SKM-1 (cell line): ENCODE measurements around the gene KRTAP2-4.
"Not testable (repeated sequence)": the region's sequence is repeated elsewhere in the genome, so short reads cannot be mapped to it uniquely, and the experiment has no call there.

Experiments used
- DNase-seq: peaks from one replicate; lab custom pipeline; 2025; ENCODE audit not compliant: unreplicated experiment; lab: John Stamatoyannopoulos, UW

Gene KRTAP2-4, protein sequence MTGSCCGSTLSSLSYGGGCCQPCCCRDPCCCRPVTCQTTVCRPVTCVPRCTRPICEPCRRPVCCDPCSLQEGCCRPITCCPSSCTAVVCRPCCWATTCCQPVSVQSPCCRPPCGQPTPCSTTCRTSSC

DNA sequence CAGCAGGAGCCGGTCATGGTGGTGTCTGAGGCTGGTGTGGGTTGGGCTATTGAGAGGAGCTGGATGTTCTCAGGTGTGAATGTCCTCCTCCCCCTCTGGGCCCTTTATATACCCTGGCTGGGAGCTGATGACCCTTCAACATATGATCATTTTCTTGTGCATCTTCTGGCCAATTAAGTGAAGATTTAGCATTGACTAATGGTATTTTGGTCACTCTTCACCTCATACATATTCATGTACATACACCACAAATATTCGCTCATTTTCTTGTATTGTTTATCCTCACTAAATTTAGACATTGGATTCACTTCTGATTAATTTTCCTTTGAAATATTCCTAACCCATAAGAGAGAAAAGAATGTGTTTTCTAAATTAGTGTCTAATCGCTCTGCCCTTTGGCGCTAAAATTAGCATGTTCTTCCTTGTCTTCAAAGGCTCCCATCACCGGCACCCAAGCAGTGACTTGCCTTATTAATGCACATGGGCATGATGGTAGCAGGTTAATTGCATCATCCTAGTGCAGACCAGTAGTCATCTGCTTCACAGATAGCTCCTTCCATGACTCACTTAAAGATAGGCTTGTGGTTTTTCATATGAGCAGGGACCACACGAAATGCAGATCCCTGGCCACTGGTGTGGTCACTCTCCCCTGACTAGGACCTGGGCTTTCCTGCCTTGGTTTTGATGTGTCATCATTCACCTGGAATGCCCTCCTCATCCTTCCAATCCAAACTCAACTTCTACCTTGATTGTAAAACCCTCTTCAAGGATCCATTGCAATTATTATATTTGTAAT is at the start of gene KRTAP2-4:
TSS of gene KRTAP2-4 (minus strand) at position 51 of the 796 bp plus-strand sequence. CDS start at position 17, 34 bp downstream.
- no peak for DNase-seq

DNA sequence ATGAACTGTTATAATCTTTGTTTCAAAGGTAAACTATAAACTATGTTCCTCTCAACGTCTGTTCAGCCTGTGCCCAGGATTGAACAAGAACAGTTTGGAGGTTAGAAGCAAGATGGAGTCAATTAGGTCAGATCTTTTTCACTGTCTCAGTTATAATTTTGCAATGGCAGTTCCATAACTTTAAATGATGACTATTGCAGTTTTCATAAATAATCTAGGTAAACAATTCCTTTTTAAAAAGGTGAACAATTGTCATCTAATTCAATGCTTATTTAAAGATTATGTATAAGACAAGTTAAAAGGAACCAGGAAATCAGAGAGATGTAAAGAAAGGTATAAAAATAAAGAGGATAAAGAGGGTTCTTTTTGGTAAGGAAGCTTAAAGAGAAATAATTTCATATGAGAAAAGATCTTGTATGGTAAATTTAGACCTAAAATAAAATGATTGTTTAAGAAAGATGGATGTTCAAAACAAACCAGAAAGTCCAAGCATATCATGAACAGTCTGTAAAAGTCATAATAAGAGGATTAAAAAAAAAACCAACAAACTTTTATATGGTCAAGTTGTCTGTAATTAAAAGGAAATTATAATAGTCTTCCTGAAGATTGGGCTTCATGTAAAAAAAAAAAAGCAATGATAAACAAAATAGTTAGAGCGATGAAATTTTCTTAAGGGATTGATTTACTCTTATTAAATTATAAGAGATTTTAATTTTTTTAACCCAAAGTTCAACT is 45.6 kb upstream of the KRTAP2-4 start:
- DNase-seq: no peak

DNA sequence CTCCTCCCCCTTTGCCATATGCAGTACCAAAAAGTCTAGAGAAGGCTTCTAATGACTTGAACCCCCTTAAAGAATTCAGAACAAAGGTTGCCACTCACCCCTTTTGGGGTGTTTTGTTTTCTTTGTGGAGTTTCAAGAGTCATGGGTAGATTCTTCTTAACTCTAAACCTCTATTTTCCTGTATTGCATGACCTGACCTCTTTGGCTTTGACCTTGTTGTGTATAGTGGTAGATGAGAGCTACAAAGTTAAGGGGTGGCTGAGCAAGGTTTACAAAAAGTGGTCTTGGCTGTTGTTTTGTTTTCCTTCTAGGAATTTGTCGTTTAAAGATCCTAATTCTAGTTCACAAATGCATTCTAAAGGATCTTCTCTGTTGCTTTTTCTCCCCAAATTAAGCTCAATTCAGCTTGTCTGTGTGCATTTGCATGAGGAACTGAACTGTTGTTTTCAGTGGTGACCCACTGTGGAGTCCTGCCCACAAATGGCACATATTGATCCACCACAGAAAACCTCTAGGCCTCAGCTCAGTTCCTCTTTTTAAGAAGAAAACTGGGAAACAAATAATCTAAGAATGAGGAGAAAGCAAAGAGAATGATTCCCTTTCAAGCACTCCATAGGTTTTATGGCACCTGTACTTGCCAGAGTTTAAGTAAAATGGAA is 43.2 kb upstream of the KRTAP2-4 start:
- not testable (repeated sequence) for DNase-seq

DNA sequence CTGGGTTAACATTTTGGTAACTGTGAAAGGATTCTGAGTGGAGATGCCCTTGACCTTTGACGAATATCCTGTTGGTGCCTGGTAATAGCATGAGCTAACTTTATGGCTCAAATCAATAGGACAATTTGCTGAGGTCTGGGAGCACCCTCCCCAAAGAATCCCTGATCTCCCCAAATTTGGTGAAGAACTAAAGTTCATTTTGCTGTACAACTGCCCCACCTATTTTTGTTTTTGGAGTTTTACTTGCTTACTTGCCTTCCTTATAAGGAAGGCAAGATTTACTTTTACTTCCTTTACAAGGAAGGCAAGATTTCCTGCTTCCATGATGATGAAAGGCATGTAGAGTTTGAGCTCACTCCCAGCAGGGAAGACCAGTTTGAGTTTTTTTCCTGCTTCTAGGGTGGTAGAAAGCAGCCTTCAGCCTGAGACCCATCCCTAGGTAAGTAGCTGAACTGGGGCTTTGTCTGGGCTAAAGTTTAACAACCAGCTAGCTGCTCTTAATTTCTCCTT is 42.3 kb upstream of the KRTAP2-4 start:
- DNase-seq: no peak

DNA sequence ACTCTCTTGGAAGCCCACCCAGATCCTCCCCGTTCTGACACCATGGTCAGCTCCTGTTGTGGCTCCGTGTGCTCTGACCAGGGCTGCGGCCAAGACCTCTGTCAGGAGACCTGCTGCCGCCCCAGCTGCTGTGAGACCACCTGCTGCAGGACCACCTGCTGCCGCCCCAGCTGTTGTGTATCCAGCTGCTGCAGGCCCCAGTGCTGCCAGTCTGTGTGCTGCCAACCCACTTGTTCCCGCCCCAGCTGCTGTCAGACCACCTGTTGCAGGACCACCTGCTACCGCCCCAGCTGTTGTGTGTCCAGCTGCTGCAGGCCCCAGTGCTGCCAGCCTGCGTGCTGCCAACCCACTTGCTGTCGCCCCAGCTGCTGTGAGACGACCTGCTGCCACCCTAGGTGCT is 39.7 kb upstream of the KRTAP2-4 start, which contains the start of gene KRTAP4-9:
TSS of gene KRTAP4-9 (plus strand) at position 43 of the 400 bp plus-strand sequence. CDS start at position 43, 0 bp downstream.
- not testable (repeated sequence) for DNase-seq

DNA sequence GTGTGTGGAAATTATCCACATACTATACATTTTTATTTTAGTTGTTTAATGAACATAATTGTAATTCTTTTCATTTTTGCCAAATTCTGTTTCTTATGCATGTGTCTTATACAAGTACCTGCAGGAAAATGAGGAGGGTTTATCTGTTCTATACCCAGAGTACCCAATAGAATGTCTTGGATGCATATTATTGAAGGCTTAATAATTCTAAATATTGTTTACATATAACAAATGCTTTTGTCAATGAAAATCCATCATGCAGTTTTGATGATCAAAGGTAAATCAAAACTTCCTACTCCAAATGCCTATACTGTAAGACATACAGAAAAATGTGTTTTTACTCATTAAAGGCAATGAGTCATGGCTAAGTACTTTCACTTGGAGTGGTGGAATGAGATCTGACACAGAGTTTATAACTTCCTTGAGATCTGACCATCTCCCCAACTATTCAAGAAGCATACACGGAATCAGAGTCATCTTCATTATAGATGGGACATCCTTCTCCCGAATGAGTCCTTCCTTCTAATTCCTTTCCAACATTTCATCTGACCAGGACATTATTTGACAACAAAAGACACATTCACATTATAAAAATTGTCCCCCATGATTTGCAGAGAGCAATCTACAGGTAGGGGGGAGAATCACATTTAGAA is 38.8 kb upstream of the KRTAP2-4 start:
- not testable (repeated sequence) for DNase-seq

DNA sequence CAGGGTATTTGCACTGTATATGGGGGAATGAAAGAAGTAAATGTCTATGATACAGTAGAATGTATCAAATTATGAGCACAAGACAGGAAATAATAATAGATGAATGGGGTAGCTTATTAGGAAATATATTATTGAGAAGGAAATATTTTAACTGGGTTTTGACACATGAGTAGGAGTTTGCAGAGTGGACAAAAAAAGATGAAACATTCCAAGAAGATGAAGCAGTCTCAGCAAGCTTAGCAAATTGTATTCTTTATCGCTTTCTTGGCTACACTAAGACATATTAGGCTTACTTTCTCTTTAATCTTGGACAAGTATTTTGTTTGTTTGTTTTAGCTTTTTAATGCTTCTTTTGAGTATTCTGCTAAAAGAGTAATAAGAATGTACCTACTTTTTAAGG is 38.2 kb upstream of the KRTAP2-4 start:
- DNase-seq: no peak

DNA sequence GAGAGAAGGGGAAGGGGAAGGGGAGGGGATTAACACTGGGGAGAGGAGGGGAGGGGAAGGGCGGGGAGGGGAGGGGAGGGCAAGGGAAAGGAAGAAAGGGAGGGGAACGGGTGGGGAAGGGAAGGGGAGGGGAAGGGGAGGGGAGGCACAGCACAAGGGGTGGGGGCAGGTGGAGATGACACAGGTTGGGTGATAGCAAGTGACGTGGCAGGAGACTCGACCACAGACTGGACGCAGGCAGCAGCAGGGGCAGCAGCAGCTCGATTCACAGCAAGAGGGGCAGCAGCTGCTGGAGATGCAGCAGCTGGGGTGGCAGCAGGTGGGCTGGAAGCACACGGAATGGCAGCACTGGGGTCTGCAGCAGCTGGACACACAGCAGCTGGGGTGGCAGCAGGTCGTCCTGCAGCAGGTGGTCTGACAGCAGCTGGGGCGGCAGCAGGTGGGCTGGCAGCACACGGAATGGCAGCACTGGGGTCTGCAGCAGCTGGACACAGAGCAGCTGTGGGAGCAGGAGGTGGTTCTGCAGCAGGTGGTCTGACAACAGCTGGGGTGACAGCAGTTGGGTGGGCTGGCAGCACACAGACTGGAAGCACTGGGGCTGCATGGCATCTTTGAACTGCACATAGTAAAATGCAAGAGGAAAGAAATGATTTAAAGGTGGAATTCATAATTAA is 36.0 kb upstream of the KRTAP2-4 start, which contains the start of gene KRTAP4-16:
TSS of gene KRTAP4-16 (minus strand) at position 624 of the 674 bp plus-strand sequence. CDS start at position 624, 0 bp downstream.
- DNase-seq: no peak

DNA sequence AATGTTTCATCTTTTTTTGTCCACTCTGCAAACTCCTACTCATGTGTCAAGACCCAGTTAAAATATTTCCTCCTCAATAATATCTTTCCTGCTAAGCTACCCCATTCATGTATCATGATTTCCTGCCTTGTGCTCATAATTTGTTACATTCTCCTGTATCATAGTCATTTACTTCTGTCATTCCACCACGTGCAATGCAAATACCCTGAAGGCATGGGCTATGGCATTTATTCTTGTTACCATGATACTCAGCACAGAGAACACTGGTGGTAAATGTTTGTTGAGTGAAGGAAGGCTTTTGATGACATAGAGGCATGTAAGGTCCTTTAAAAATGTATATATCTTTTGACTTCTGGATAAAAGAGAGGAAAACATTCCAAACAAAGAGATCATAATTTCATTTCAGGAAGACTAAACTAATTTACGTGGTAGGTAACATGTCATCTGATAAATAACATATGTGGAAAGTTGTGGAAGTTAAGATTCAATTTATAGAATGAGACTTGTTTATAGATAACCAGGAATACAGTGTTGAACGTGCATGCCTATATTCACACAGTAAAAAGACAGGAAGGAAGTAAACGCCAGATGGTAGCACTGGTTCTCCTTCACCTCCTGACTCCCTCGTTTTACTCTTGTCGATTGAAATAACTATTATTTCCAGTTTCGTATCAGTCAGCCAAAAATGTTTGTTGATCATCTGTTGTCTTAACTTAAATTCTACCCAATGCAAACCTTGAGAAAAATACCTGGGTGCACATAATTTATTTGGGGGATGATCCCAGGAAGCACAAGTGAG is 34.2 kb upstream of the KRTAP2-4 start:
- DNase-seq: not testable (repeated sequence)

DNA sequence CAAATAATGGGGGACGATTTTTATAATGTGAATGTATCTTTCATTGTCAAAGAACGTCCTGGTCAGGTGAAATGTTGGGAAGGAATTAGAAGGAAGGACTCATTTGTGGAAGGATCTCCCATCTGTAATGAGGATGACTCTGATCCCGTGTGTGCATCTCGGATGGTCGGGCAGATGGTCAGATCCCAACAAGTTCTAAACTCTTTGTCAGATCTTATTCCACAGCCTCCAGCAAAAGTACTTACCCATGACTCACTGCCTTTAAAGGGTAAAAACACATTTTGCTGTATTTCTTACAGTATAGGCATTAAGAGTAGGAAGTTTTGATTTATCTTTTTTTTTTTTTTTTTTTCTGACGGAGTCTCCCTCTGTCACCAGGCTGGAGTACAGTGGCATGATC is 32.8 kb upstream of the KRTAP2-4 start:
- DNase-seq: no peak

DNA sequence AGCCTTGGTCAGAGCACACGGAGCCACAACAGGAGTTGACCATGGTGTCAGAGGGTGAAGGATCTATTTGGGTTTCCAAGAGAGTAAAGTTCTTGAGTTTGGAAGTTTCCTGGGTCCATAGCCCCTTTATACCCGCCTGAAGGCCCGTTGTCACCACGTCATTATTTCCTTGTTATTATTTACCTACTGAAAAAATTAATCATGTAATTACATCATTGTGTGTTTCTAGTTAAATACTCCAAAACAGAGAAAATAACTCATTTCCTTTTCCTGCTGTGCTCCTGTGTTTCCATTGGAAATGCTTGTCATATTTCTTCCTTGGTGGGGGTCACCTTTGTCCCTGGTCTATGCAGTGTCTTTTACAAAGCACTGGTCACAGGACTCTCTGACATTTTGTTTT is 32.4 kb upstream of the KRTAP2-4 start, which contains the start of gene KRTAP4-8:
TSS of gene KRTAP4-8 (minus strand) at position 101 of the 400 bp plus-strand sequence. CDS start at position 43, 58 bp downstream.
- no peak for DNase-seq

DNA sequence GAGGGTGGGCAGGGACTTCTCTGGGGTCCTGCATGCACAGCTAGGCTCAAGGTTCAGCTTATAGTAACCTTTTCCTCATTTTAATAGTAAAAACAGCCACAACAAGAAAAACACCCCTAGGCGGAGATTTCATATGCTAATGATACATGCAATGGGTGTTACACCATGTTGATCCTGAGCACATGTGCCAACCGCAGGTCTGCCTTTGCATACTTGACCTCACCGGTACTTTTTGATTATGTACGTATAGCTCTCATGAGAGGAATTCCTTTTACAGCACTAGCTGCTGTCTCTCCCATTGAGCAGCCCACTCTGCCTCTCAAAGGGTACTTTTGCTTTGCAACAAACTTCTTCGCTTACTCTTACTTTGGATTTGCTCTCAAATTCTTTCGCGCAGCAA is 30.4 kb upstream of the KRTAP2-4 start:
- DNase-seq: no peak

DNA sequence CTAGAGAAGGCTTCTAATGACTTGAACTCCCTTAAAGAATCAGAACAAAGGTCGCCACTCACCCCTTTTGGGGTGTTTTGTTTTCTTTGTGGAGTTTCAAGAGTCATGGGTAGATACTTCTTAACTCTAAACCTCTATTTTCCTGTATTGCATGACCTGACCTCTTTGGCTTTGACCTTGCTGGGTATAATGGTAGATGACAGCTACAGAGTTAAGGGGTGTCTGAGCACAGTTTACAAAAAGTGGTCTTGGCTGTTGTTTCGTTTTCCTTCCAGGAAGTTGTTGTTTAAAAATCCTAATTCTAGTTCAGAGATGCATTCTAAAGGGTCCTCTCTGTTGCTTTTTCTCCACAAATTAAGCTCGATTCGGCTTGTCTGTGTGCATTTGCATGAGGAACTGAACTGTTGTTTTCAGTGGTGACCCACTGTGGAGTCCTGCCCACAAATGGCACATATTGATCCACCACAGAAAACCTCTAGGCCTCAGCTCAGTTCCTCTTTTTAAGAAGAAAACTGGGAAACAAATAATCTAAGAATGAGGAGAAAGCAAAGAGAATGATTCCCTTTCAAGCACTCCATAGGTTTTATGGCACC is 23.2 kb upstream of the KRTAP2-4 start:
- not testable (repeated sequence) for DNase-seq

DNA sequence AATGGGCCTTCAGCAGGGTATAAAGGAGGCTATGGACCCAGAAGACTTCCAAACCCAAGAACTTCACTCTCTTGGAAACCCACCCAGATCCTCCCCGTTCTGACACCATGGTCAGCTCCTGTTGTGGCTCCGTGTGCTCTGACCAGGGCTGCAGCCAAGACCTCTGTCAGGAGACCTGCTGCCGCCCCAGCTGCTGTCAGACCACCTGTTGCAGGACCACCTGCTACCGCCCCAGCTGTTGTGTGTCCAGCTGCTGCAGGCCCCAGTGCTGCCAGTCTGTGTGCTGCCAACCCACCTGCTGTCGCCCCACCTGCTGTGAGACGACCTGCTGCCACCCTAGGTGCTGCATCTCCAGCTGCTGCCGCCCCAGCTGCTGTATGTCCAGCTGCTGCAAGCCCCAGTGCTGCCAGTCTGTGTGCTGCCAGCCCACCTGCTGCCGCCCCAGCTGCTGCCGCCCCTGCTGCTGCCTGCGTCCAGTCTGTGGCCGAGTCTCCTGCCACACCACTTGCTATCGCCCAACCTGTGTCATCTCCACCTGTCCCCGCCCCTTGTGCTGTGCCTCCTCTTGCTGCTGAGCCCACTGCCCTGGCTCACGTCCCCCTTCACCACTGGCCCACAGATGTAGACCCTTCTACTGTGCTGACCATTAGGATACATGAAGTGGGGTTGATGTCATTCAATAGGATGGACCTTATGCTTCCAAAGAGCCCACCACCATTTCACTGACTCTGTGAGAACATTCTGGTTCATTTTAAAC is 18.6 kb upstream of the KRTAP2-4 start, which contains the start of gene KRTAP4-7:
TSS of gene KRTAP4-7 (plus strand) at position 51 of the 757 bp plus-strand sequence. CDS start at position 108, 57 bp downstream.
- not testable (repeated sequence) for DNase-seq

DNA sequence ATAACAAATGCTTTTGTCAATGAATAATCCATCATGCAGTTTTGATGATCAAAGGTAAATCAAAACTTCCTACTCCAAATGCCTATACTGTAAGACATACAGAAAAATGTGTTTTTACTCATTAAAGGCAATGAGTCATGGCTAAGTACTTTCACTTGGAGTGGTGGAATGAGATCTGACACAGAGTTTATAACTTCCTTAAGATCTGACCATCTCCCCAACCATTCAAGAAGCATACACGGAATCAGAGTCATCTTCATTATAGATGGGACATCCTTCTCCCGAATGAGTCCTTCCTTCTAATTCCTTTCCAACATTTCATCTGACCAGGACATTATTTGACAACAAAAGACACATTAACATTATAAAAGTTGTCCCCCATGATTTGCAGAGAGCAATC is 17.7 kb upstream of the KRTAP2-4 start:
- DNase-seq: not testable (repeated sequence)

DNA sequence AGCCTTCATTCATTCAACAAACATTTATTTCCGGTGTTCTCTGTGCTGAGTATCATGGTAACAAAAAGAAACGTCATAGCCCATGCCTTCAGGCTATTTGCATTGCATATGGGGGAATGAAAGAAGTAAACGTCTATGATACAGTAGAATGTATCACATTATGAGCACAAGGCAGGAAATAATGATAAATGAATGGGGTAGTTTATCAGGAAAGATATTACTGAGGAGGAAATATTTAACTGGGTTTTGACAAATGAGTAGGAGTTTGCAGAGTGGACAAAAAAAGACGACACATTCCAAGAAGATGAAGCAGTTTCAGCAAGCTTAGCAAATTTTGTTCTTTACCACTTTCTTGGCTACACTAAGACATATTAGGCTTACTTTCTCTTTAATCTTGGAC is 16.9 kb upstream of the KRTAP2-4 start:
- no peak for DNase-seq

DNA sequence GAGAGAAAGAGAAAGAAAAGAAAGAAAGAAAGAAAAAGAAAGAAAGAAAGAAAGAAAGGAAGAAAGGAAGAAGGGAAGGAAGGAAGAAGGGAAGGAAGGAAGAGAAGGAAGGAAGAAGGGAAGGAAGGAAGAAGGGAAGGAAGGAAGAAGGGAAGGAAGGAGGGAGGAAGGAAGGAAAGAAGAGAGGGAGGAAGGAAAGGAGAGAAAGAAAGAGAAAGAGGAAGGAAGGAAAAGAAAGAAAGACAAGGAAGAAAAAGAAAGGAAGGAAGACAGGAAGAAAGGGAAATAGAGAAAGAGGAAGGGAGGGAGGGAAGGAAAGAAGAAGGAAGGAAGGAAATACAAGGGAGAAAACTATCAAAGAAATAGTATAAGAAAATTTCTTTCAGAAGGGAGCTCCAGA is 11.1 kb upstream of the KRTAP2-4 start:
- DNase-seq: no peak

DNA sequence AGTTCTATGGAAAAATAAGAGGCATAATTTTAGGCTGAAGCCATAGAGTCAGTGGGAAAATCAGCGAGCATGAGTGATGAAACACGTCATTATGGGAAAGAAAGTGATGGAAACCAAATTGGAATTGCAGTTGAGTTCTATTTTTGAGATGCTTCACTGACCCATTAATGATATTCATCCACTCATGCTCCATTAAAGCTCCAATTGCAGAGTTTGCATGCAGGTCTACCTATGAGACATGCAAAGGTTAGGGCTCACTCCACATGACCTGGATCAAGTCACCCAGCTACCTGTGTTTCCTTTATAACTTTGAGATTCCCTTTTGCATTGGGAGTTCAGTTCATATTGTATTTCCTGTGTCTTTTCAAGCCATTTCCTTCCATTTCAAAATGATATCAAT is 8.0 kb upstream of the KRTAP2-4 start:
- DNase-seq: no peak
